Measurements from ENCODE around the gene GPR143.

Gene GPR143

DNA sequence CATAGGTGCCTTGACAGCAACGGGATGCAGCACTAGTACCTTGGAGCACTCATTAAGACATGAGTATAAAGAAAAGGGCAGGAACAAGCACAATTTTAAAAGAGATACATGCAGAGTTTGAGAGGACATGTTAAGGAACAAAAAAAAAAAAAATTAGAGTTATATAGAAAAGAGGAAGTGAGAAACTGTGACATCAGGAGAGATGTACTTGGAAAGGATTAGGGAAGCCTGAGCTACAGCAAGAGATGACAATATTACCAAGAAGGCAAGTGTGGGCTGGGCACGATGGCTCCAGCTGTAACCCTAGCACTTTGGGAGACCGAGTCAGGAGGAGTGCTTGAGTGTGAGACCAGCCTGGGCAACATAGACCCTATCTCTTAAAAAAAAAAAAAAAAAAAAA, 37.4 kb downstream of the GPR143 start:
- TF ChIP-seq SIN3A (IDR thresholded peaks at IDR 0.05; ENCODE audit: borderline replicate concordance, insufficient read depth, low read length), result no peak

DNA sequence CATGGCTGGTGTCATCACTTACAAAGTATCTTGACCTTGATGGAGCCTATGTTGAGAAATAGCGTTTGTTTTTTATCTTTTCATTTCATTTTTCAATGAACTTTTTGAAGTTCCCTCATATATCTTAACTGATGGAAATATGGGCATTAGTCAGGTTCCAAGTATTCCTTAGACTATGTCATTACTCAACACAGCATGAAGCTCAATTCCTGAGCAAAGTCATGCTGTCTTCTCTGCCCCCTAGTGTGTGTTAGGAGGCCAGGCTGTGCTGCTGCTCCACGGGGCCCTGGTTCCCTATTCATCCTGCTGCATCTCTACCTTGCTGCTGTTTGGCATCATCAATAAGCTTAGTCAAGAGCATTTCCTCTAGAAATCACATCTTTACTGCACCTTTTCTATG, 40.9 kb downstream of the GPR143 start:
- TF ChIP-seq TAF1 (IDR thresholded peaks at IDR 0.05; ENCODE audit: borderline replicate concordance, insufficient read depth, low read length) (no peak), SIN3A (IDR thresholded peaks at IDR 0.05; ENCODE audit: borderline replicate concordance, insufficient read depth, low read length) (no peak), FOXP2 (optimal IDR thresholded peaks at IDR 0.05; ENCODE audit: borderline replicate concordance, extremely low read depth, extremely low read length, insufficient read depth) (no peak), POLR2AphosphoS5 (IDR thresholded peaks at IDR 0.05; ENCODE audit: low read depth, low read length) (no peak)
- TF ChIP-seq, protein P1, sequence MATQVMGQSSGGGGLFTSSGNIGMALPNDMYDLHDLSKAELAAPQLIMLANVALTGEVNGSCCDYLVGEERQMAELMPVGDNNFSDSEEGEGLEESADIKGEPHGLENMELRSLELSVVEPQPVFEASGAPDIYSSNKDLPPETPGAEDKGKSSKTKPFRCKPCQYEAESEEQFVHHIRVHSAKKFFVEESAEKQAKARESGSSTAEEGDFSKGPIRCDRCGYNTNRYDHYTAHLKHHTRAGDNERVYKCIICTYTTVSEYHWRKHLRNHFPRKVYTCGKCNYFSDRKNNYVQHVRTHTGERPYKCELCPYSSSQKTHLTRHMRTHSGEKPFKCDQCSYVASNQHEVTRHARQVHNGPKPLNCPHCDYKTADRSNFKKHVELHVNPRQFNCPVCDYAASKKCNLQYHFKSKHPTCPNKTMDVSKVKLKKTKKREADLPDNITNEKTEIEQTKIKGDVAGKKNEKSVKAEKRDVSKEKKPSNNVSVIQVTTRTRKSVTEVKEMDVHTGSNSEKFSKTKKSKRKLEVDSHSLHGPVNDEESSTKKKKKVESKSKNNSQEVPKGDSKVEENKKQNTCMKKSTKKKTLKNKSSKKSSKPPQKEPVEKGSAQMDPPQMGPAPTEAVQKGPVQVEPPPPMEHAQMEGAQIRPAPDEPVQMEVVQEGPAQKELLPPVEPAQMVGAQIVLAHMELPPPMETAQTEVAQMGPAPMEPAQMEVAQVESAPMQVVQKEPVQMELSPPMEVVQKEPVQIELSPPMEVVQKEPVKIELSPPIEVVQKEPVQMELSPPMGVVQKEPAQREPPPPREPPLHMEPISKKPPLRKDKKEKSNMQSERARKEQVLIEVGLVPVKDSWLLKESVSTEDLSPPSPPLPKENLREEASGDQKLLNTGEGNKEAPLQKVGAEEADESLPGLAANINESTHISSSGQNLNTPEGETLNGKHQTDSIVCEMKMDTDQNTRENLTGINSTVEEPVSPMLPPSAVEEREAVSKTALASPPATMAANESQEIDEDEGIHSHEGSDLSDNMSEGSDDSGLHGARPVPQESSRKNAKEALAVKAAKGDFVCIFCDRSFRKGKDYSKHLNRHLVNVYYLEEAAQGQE (IDR thresholded peaks at IDR 0.05; ENCODE audit: insufficient read depth in 1 of 2, low read depth in 2 of 2, low read length in 2 of 2), result no peak

DNA sequence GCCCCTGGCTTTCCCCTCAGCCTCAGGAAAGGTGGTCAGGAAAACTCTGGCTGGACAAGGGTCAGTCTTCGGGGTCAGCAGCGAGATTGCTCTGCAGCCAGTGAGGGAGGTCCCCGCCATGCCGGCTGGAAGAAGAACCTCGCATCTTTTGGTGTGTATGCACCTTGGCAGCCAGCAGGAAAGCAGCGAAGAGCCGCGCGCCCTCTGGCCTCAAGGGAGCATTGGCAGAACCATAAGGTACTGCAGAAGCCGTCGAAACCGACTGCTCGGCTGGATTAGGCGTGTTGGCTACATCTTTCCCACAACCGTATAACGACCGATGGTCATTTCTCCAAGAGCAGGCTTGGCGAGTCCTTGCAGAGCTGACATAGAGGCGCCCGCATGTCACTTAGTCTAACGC, 48.3 kb downstream of the GPR143 start:
- TF ChIP-seq TAF1 (IDR thresholded peaks at IDR 0.05; ENCODE audit: borderline replicate concordance, insufficient read depth, low read length), result no peak
- TF ChIP-seq SIN3A (IDR thresholded peaks at IDR 0.05; ENCODE audit: borderline replicate concordance, insufficient read depth, low read length), result no peak
- TF ChIP-seq FOXP2 (optimal IDR thresholded peaks at IDR 0.05; ENCODE audit: borderline replicate concordance, extremely low read depth, extremely low read length, insufficient read depth), result no peak
- no peak for TF ChIP-seq POLR2AphosphoS5 (IDR thresholded peaks at IDR 0.05; ENCODE audit: low read depth, low read length)
- TF ChIP-seq, protein P1 (IDR thresholded peaks at IDR 0.05; ENCODE audit: insufficient read depth in 1 of 2, low read depth in 2 of 2, low read length in 2 of 2), result no peak

DNA sequence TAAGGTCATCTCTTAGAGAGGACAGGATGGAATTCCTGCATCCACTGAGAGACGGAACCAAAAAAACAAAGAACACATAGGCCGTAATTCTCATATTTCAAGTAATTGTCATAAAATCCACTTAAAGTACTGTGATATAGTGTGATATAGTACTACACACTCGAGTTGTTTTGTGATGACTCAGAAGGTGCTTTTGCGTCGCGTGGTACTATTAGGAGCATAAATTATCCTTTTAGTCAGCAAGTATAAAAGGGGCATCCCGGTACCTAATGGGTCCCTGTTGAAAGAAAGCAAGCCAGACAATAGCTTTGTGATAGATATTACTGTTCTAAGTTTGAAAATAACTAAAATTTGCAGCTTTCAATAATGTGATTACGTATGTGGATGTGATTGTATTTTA, 55.3 kb downstream of the GPR143 start:
- TF ChIP-seq, protein P1 (IDR thresholded peaks at IDR 0.05; ENCODE audit: insufficient read depth in 1 of 2, low read depth in 2 of 2, low read length in 2 of 2), result no peak
- TF ChIP-seq SIN3A (IDR thresholded peaks at IDR 0.05; ENCODE audit: borderline replicate concordance, insufficient read depth, low read length) (no peak), POLR2AphosphoS5 (IDR thresholded peaks at IDR 0.05; ENCODE audit: low read depth, low read length) (no peak), TAF1 (IDR thresholded peaks at IDR 0.05; ENCODE audit: borderline replicate concordance, insufficient read depth, low read length) (no peak)

DNA sequence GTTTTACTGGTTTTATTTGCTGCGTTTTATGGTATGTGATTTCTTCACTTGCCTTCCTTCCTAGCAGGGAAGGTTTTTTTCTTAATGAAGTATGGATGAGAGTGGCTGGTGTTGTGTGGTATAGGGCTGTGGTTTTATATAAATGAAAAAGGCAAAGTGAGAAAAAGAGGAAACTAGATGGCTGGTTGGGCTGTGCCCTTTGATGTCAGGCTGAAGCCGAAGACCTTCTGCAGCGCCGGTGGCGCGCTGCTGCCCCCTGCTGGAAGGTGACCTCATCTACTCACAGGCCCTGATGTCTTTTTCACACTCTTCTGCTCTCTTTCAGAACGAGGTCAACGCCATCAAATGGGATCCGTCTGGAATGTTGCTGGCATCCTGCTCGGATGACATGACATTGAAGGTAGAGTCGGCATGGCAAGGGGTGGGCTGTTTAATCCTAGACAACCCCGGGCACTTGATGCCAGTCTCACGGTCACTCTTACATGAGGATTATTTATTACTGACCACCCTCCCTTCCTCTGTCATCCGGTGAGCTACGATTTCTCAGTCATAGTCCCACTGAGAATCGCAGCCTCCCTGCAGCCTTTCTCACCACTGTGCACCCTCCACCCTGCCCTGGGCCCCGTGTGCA, 56.6 kb downstream of the GPR143 start:
- no peak for TF ChIP-seq TAF1 (IDR thresholded peaks at IDR 0.05; ENCODE audit: borderline replicate concordance, insufficient read depth, low read length)
- TF ChIP-seq FOXP2 (optimal IDR thresholded peaks at IDR 0.05; ENCODE audit: borderline replicate concordance, extremely low read depth, extremely low read length, insufficient read depth), result no peak
- TF ChIP-seq, protein P1 (IDR thresholded peaks at IDR 0.05; ENCODE audit: insufficient read depth in 1 of 2, low read depth in 2 of 2, low read length in 2 of 2), result no peak
- TF ChIP-seq SIN3A (IDR thresholded peaks at IDR 0.05; ENCODE audit: borderline replicate concordance, insufficient read depth, low read length), result no peak
- no peak for TF ChIP-seq POLR2AphosphoS5 (IDR thresholded peaks at IDR 0.05; ENCODE audit: low read depth, low read length)

All from PFSK-1 (cell line).